ENCODE data around the gene VAPA.
"Not testable (repeated sequence)": the region's sequence is repeated elsewhere in the genome, so short reads cannot be mapped to it uniquely, and the experiment has no call there.

DNA sequence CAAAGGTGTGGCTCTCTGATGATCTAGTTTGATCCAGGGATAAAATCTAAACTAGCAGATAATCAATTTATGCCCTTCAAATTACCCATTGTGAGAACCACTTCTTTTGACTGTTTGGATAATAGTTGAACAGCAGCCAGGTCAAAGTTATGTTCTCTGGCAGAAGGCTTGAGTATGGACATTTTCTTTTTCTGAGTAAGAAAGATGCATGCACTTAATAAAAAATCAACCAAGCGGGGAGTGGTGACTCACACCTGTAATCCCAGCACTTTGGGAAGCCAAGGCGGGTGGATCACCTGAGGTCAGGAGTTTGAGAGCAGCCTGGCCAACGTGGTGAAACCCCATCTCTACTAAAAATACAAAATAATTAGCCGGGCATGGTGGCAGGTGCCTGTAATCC is 22.3 kb upstream of the VAPA start:
- TF ChIP-seq, protein P1, sequence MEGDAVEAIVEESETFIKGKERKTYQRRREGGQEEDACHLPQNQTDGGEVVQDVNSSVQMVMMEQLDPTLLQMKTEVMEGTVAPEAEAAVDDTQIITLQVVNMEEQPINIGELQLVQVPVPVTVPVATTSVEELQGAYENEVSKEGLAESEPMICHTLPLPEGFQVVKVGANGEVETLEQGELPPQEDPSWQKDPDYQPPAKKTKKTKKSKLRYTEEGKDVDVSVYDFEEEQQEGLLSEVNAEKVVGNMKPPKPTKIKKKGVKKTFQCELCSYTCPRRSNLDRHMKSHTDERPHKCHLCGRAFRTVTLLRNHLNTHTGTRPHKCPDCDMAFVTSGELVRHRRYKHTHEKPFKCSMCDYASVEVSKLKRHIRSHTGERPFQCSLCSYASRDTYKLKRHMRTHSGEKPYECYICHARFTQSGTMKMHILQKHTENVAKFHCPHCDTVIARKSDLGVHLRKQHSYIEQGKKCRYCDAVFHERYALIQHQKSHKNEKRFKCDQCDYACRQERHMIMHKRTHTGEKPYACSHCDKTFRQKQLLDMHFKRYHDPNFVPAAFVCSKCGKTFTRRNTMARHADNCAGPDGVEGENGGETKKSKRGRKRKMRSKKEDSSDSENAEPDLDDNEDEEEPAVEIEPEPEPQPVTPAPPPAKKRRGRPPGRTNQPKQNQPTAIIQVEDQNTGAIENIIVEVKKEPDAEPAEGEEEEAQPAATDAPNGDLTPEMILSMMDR (IDR thresholded peaks at IDR 0.05) = not testable (repeated sequence)
- not testable (repeated sequence) for TF ChIP-seq RAD21 (IDR thresholded peaks at IDR 0.05; ENCODE audit: low read length); TAF1 (IDR thresholded peaks at IDR 0.05; ENCODE audit: borderline replicate concordance, low read depth, low read length)

Data from SK-N-SH (cell line).